GM12873 (cell line): ENCODE data around the gene GPC6.

Experiments
- CTCF ChIP-seq: IDR thresholded peaks from 2 replicates; pipeline ENCODE4 v1.5.1; 2012; ENCODE audit warnings: low read depth, mild to moderate bottlenecking, moderate library complexity, low read length, control low read depth; ENCODE audit not compliant: insufficient read depth; ENCODE audit errors: missing control alignments

The GPC6 gene

GRCh38 chr13:94387047-94387446 lies 1160.4 kb downstream of the GPC6 start:
- no peak for TF ChIP-seq CTCF

GRCh38 chr13:94389604-94390351 lies 1163.2 kb downstream of the GPC6 start:
- no peak for TF ChIP-seq CTCF

- TF ChIP-seq CTCF = no peak
Observed at GRCh38 chr13:94390881-94391280, 1164.3 kb downstream of the GPC6 start.

GRCh38 chr13:94394723-94395122 lies 1168.1 kb downstream of the GPC6 start:
- no peak for TF ChIP-seq CTCF

GRCh38 chr13:94395860-94396259 lies 1169.3 kb downstream of the GPC6 start:
- no peak for TF ChIP-seq CTCF

- TF ChIP-seq CTCF = no peak
Observed at GRCh38 chr13:94399812-94400211, 1173.2 kb downstream of the GPC6 start.

GRCh38 chr13:94400874-94401273 lies 1174.3 kb downstream of the GPC6 start:
- no peak for TF ChIP-seq CTCF
